HepG2 (cell line): Measurements from ENCODE around the gene GALNT12. TPM values are rescaled to one million over a fixed set of nuclear protein-coding genes. Genes with fewer than 3 reads are reported as not detected.
A peak's percentile ranks its signal among the peaks of the same experiment; 100 is the strongest.

Experiments used
- ATRX ChIP-seq: sonication (generic); formaldehyde crosslinking; IDR thresholded peaks from 2 replicates; pipeline ENCODE4 v1.4.0; 2020; ENCODE audit warnings: missing genetic modification reagents, borderline replicate concordance
- CCDC6 ChIP-seq: sonication (generic); formaldehyde crosslinking; IDR thresholded peaks from 2 replicates; pipeline ENCODE4 v1.8.1; 2022; ENCODE audit warnings: mild to moderate bottlenecking, missing genetic modification reagents, moderate library complexity
- CEBPZ ChIP-seq: IDR thresholded peaks from 2 replicates; pipeline ENCODE4 v1.6.1; 2012; ENCODE audit warnings: low read length, improper control_type of control experiment
- HCFC1 ChIP-seq: fragments of 150-350 bp; IDR thresholded peaks from 2 replicates; pipeline ENCODE4 v1.6.1; 2014; ENCODE audit warnings: low read depth, low read length
- KDM2A ChIP-seq: sonication (generic); formaldehyde crosslinking; IDR thresholded peaks from 2 replicates; pipeline ENCODE4 v1.4.0; 2020; ENCODE audit warnings: low read depth, missing genetic modification reagents, borderline replicate concordance
- MATR3 ChIP-seq: sonication (generic); formaldehyde crosslinking; IDR thresholded peaks from 2 replicates; pipeline ENCODE4 v1.4.0; 2020; ENCODE audit warnings: missing genetic modification reagents
- MBD4 ChIP-seq: IDR thresholded peaks from 2 replicates; pipeline ENCODE4 v1.6.1; 2012; ENCODE audit warnings: low read length, inconsistent platforms, borderline replicate concordance
- ONECUT2 ChIP-seq: sonication (generic); formaldehyde crosslinking; IDR thresholded peaks from 2 replicates; pipeline ENCODE4 v1.4.0; 2020; ENCODE audit warnings: missing genetic modification reagents
- PHF21A ChIP-seq: sonication (generic); formaldehyde crosslinking; IDR thresholded peaks from 2 replicates; pipeline ENCODE4 v1.5.0; 2020; ENCODE audit warnings: mild to moderate bottlenecking, missing genetic modification reagents
- RXRA ChIP-seq: sonication (generic); formaldehyde crosslinking; IDR thresholded peaks from 2 replicates; pipeline ENCODE4 v1.5.1; 2020; ENCODE audit warnings: missing genetic modification reagents
- SMAD3 ChIP-seq: sonication (generic); formaldehyde crosslinking; IDR thresholded peaks from 2 replicates; pipeline ENCODE4 v1.4.0; 2020; ENCODE audit warnings: missing genetic modification reagents
- SP140L ChIP-seq: sonication (generic); formaldehyde crosslinking; IDR thresholded peaks from 2 replicates; pipeline ENCODE4 v1.4.0; 2020; ENCODE audit warnings: missing genetic modification reagents, borderline replicate concordance
- ZBTB20 ChIP-seq: sonication (generic); formaldehyde crosslinking; IDR thresholded peaks from 2 replicates; pipeline ENCODE4 v1.8.1; 2023; ENCODE audit warnings: missing genetic modification reagents, low read depth, mild to moderate bottlenecking, borderline replicate concordance
- ZIK1 ChIP-seq: sonication (generic); formaldehyde crosslinking; IDR thresholded peaks from 2 replicates; pipeline ENCODE4 v1.5.0; 2020; ENCODE audit warnings: mild to moderate bottlenecking, low read depth, missing genetic modification reagents, borderline replicate concordance
- ZNF282 ChIP-seq: fragments of 450-650 bp; IDR thresholded peaks from 2 replicates; pipeline ENCODE4 v1.6.1; 2018; ENCODE audit not compliant: partially characterized antibody
- polyA plus RNA-seq, 8 experiments: library from polyadenylated mRNA; depleted of rRNA in 3 of 8; stranded (reverse) in 7 of 8; unstranded in 1 of 8; fragments of >200 nt; fragmentation: Illumina TruSeq in 4 of 8; extraction: Trizol in 4 of 8; gene quantifications; 2 replicates each; pipeline versions ENCODE4 v1.2.1 to v1.2.3, GENCODE V29; 2011 to 2016; ENCODE audit warnings: low read depth in 4 of 8, missing spikeins in 1 of 8, mixed read lengths in 1 of 8; ENCODE audit not compliant: insufficient read depth in 1 of 8
- total RNA-seq, 5 experiments: library from RNA; depleted of rRNA; stranded (reverse); fragments of >200 nt; fragmentation: Illumina TruSeq; extraction: Trizol; gene quantifications; 2 replicates each; pipeline ENCODE4 v1.2.3, GENCODE V29; 2016; ENCODE audit warnings: low read depth in 1 of 5
- TF ChIP-seq, protein P1 (sequence below): sonication (generic); formaldehyde crosslinking; IDR thresholded peaks from 2 replicates; pipeline ENCODE4 v1.5.0; 2020; ENCODE audit warnings: missing genetic modification reagents
- TF ChIP-seq, protein P2 (sequence below): IDR thresholded peaks from 2 replicates; pipeline ENCODE4 v1.6.1; 2016; ENCODE audit warnings: low read depth, control low read depth
- TF ChIP-seq, protein P3 (sequence below): sonication (generic); formaldehyde crosslinking; IDR thresholded peaks from 2 replicates; pipeline ENCODE4 v1.8.0; 2022; ENCODE audit warnings: low read depth, missing genetic modification reagents
- TF ChIP-seq, protein P4 (sequence below): sonication (generic); formaldehyde crosslinking; IDR thresholded peaks from 2 replicates; pipeline ENCODE4 v1.8.1; 2023; ENCODE audit warnings: mild to moderate bottlenecking, missing genetic modification reagents, borderline replicate concordance
- TF ChIP-seq, protein P5 (sequence below): sonication (generic); formaldehyde crosslinking; IDR thresholded peaks from 2 replicates; pipeline ENCODE4 v1.9.0; 2021; ENCODE audit warnings: missing genetic modification reagents, borderline replicate concordance

The GALNT12 gene
- total and polyA plus RNA-seq, 2 of the 13 experiments (the other 11 are each of a cell fraction or from before 2014, with no cell fraction given): 0.07 TPM; not detected in 1

GRCh38 chr9:98848450-98849149 is 41.1 kb downstream of the GALNT12 start (continued):
- TF ChIP-seq, protein P1, sequence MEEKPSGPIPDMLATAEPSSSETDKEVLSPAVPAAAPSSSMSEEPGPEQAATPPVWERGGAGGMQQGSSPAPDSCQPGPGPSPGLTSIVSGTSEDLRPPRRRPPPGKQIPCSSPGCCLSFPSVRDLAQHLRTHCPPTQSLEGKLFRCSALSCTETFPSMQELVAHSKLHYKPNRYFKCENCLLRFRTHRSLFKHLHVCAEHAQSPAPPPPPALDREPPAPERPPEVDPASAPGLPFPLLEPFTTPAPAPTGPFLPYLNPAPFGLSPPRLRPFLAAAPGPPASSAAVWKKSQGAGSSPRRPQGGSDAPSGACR: no peak
- TF ChIP-seq, protein P2, sequence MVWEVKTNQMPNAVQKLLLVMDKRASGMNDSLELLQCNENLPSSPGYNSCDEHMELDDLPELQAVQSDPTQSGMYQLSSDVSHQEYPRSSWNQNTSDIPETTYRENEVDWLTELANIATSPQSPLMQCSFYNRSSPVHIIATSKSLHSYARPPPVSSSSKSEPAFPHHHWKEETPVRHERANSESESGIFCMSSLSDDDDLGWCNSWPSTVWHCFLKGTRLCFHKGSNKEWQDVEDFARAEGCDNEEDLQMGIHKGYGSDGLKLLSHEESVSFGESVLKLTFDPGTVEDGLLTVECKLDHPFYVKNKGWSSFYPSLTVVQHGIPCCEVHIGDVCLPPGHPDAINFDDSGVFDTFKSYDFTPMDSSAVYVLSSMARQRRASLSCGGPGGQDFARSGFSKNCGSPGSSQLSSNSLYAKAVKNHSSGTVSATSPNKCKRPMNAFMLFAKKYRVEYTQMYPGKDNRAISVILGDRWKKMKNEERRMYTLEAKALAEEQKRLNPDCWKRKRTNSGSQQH: no peak
- TF ChIP-seq ZIK1: no peak
- TF ChIP-seq ZNF282: no peak
- no peak for TF ChIP-seq SP140L (CRISPR knock-in tag)
- TF ChIP-seq, protein P3, sequence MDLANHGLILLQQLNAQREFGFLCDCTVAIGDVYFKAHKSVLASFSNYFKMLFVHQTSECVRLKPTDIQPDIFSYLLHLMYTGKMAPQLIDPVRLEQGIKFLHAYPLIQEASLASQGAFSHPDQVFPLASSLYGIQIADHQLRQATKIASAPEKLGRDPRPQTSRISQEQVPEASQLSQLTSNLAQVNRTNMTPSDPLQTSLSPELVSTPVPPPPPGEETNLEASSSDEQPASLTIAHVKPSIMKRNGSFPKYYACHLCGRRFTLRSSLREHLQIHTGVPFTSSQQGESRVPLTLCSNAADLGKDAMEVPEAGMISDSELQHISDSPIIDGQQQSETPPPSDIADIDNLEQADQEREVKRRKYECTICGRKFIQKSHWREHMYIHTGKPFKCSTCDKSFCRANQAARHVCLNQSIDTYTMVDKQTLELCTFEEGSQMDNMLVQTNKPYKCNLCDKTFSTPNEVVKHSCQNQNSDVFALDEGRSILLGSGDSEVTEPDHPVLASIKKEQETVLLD: no peak
- TF ChIP-seq PHF21A (CRISPR knock-in tag): peak; percentile 22; the same call in 1 of the 2 replicates
- TF ChIP-seq CCDC6 (CRISPR knock-in tag): 0 out of 2 replicates have a peak, but pooled peaks have one; percentile 52
- no peak for TF ChIP-seq MBD4
- no peak for TF ChIP-seq ONECUT2 (CRISPR knock-in tag)
- TF ChIP-seq, protein P4, sequence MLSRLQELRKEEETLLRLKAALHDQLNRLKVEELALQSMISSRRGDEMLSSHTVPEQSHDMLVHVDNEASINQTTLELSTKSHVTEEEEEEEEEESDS (CRISPR knock-in tag): no peak
- no peak for TF ChIP-seq ATRX
- TF ChIP-seq CEBPZ: no peak
- TF ChIP-seq ZBTB20: no peak
- peak; percentile 65; the same call in 1 of the 2 replicates for TF ChIP-seq SMAD3
- TF ChIP-seq, protein P5, sequence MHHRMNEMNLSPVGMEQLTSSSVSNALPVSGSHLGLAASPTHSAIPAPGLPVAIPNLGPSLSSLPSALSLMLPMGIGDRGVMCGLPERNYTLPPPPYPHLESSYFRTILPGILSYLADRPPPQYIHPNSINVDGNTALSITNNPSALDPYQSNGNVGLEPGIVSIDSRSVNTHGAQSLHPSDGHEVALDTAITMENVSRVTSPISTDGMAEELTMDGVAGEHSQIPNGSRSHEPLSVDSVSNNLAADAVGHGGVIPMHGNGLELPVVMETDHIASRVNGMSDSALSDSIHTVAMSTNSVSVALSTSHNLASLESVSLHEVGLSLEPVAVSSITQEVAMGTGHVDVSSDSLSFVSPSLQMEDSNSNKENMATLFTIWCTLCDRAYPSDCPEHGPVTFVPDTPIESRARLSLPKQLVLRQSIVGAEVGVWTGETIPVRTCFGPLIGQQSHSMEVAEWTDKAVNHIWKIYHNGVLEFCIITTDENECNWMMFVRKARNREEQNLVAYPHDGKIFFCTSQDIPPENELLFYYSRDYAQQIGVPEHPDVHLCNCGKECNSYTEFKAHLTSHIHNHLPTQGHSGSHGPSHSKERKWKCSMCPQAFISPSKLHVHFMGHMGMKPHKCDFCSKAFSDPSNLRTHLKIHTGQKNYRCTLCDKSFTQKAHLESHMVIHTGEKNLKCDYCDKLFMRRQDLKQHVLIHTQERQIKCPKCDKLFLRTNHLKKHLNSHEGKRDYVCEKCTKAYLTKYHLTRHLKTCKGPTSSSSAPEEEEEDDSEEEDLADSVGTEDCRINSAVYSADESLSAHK (CRISPR knock-in tag): no peak
- no peak for TF ChIP-seq MATR3 (CRISPR knock-in tag)
- no peak for TF ChIP-seq HCFC1
- peak; percentile 77 for TF ChIP-seq KDM2A (CRISPR knock-in tag)
- no peak for TF ChIP-seq RXRA (CRISPR knock-in tag)
